MM.1S (cell line): ENCODE measurements around the gene OSBPL8.

Experiments used
- EZH2 ChIP-seq: fragments of 300-600 bp; sonication (generic); optimal IDR thresholded peaks from 2 replicates; pipeline ENCODE3; 2017; ENCODE audit warnings: low read depth, mild to moderate bottlenecking, antibody characterized with exemption, low read length, mixed read lengths
- TF ChIP-seq, protein P1 (sequence below): fragments of 300-600 bp; sonication (generic); IDR thresholded peaks from 2 replicates; pipeline ENCODE4 v1.5.1; 2016; ENCODE audit warnings: antibody characterized with exemption, low read length, mixed read lengths

DNA sequence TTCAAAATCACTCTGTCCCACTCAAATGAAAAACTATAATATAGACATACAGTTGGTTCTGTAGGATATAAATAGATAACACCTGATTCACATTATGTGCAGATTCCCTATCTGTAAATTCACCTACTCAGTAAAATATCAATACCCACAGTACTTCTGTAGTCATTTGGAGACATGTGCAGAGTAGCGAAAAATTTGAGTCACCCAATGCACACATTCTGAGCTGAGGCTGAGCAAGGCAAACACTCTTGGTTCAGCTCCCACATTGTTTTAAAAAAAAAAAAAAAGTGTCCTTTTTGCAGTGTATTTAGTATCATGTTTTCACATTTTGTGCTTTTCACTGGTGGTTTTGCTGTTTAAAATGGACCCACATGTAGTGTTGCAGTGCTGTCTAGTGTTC, 184.1 kb downstream of the OSBPL8 start:
- no peak for TF ChIP-seq EZH2
- TF ChIP-seq, protein P1, sequence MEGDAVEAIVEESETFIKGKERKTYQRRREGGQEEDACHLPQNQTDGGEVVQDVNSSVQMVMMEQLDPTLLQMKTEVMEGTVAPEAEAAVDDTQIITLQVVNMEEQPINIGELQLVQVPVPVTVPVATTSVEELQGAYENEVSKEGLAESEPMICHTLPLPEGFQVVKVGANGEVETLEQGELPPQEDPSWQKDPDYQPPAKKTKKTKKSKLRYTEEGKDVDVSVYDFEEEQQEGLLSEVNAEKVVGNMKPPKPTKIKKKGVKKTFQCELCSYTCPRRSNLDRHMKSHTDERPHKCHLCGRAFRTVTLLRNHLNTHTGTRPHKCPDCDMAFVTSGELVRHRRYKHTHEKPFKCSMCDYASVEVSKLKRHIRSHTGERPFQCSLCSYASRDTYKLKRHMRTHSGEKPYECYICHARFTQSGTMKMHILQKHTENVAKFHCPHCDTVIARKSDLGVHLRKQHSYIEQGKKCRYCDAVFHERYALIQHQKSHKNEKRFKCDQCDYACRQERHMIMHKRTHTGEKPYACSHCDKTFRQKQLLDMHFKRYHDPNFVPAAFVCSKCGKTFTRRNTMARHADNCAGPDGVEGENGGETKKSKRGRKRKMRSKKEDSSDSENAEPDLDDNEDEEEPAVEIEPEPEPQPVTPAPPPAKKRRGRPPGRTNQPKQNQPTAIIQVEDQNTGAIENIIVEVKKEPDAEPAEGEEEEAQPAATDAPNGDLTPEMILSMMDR = no peak
